Fibroblast of skin of left biceps (primary cell): ENCODE measurements around the gene DOP1B.
A peak's percentile ranks its signal among the peaks of the same experiment; 100 is the strongest.
"Not testable (repeated sequence)": the region's sequence is repeated elsewhere in the genome, so short reads cannot be mapped to it uniquely, and the experiment has no call there.

ENCODE experiments used
- DNase-seq, 2 experiments: peaks; one replicate each; pipeline ENCODE4 v3.0.0-alpha.2; 2013; ENCODE audit warnings: low read depth in 2 of 2

The DOP1B gene

GRCh38 chr21:36175771-36176565 is 19.3 kb downstream of the DOP1B start:
- DNase-seq: no peak

DNA sequence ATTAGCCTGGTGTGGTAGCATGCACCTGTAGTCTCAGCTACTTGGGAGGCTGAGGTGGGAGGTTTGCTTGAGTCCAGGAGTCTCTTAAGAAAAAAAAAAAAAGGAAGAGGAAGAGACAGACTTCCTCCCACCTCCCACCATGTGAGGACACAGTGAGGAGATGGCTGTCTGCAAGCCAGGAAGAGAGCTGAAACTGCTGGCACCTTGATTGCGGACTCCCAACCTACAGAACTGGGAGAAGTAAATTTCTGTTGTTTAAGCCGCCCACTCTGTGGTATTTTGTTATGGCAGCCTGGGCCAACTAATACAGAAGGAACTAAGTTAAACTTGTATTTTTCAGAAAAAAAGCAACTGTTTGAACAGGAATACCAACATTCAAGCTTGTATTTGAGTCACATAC is 21.7 kb downstream of the DOP1B start:
- no peak for DNase-seq

GRCh38 chr21:36179145-36179544 is 22.5 kb downstream of the DOP1B start:
- no peak for DNase-seq

GRCh38 chr21:36180963-36181362 is 24.3 kb downstream of the DOP1B start:
- no peak for DNase-seq

GRCh38 chr21:36183144-36183795 is 26.6 kb downstream of the DOP1B start:
- no peak for DNase-seq

DNA sequence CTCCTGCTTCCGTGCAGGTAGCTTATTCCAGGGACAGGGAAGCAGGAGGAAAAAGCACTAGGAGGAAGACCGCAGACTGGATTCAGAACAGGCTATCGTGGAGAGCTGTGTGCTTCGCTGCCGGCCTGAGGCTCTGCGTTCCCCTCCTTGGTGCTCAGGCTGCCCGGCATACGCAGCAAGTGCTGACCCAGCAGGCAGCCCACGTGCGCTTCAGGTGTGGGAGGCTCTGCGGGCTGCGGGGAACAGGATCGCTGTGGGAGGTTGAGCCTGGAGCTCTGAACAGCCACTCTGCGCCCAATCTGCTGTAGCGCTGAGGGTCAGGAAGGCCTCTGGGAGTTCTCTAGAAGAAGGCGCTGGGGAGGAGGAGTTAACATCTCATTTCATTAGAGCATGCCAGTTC is 27.9 kb downstream of the DOP1B start:
- DNase-seq: no peak

GRCh38 chr21:36185523-36185922 is 28.9 kb downstream of the DOP1B start:
- no peak for DNase-seq

DNA sequence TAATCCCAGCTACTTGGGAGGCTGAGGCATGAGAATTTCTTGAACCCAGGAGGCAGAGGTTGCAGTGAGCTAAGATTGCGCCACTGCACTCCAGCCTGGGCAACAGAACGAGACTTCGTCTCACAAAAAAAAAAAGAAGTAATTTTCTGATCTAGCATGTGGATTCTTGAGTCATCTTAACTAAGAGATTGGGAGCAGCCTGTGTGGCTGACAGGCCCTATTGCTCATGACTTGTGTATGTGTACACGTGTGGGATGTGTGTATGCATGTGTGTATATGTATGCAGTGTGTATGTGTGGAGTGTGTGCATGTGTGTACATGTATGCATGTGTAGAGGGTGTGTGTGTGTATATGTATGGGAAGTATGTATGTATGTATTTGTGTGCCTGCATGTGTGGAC is 29.5 kb downstream of the DOP1B start:
- DNase-seq: no peak

- DNase-seq: no peak
Measured at GRCh38 chr21:36186506-36187399, 30.1 kb downstream of the DOP1B start.

GRCh38 chr21:36188081-36188681 is 31.6 kb downstream of the DOP1B start:
- no peak for DNase-seq

DNA sequence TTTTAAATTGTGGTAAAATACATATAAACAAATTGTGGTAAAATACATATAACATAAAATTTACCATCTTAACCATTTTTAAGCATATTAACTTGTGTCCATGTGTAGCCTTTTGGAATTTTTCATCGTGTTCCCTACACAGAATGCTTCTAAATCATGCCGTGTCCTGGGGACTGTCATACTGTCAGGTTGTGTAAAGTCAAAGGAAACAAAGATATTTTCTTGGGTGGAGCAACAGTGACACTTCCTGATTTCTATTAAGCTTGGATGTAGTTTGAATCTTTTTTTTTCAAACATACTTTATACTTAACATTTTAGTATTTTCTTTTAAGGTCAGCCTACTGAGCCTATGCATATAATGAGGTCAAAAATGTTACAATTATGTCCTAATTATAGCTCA is 32.3 kb downstream of the DOP1B start:
- DNase-seq: no peak

- DNase-seq: no peak
Measured at GRCh38 chr21:36190736-36191135, 34.1 kb downstream of the DOP1B start.

GRCh38 chr21:36193200-36193599 is 36.6 kb downstream of the DOP1B start:
- DNase-seq: no peak

- no peak for DNase-seq
Measured at GRCh38 chr21:36194024-36194423, 37.4 kb downstream of the DOP1B start.

DNA sequence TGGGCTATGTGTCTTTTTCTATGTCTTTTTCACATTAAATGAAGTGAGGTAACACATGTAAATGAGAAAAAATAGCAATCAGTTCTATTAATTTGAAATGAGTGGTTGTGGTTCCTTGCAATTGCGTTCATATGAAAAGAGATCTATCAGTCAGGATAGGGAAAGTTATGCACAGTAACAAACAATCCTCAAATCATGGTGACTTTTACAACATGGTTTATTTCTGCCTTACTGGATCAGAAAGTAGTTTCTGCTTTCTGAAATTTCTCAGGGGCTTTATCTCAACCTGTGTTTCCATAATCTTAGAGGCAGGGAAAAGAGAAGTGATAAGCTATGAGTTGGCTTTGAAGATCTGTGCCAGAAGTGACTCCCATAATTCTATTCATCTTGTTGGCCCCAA is 39.0 kb downstream of the DOP1B start:
- no peak for DNase-seq

GRCh38 chr21:36199021-36199420 is 42.4 kb downstream of the DOP1B start:
- DNase-seq: no peak

DNA sequence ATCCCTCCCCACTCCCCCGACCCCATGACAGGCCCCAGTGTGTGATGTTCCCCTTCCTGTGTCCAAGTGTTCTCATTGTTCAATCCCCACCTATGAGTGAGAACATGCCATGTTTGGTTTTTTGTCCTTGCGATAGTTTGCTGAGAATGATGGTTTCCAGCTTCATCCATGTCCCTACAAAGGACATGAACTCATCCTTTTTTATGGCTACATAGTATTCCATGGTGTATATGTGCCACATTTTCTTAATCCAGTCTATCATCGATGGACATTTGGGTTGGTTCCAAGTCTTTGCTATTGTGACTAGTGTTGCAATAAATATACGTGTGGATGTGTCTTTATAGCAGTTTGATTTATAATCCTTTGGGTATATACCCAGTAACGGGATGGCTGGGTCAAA is 43.0 kb downstream of the DOP1B start:
- not testable (repeated sequence) for DNase-seq

DNA sequence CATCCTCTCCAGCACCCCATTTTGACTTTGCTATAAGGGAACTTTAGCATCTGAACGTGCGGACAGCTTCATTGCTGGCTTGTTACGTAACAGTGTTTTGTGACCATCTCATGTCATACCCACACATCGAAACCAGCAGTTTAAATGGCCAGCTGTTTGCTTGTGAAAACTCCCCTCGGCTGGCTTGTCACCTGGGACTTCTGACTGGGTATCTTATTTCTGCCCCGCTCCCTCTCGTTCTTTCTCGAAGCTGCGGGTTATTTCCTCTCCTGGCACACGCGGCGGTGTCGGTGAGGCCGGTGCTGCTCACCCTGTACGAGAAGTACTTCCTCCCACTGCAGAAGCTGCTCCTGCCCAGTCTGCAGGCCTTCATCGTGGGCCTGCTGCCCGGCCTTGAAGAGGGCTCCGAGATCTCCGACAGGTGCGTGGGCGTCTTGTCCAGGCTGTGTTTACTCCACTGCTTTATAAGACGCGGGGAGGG is 43.5 kb downstream of the DOP1B start:
- DNase-seq: no peak

- no peak for DNase-seq
Measured at GRCh38 chr21:36202726-36203602, 46.3 kb downstream of the DOP1B start.

GRCh38 chr21:36203603-36203889 is 46.9 kb downstream of the DOP1B start:
- DNase-seq: peak; percentile 42 to 48

GRCh38 chr21:36204980-36205379 is 48.4 kb downstream of the DOP1B start:
- no peak for DNase-seq
